SU-DHL-6 (cell line): ENCODE measurements around the gene ARHGEF37.

Experiments used
- H2AFZ ChIP-seq: fragments of 200-600 bp; sonication (generic); 2 replicates; pipeline ENCODE4 v1.6.1; 2014; ENCODE audit warnings: low read depth, mild to moderate bottlenecking, moderate library complexity, mixed read lengths, antibody characterized with exemption, low read length; ENCODE audit not compliant: severe bottlenecking
- H3F3A ChIP-seq: fragments of 200-600 bp; shearing (Covaris generic); 2 replicates; pipeline ENCODE4 v1.6.0; 2016; ENCODE audit warnings: antibody characterized with exemption, mild to moderate bottlenecking; ENCODE audit not compliant: insufficient read depth
- H3K27ac ChIP-seq: fragments of 200-600 bp; sonication (generic); 2 replicates; pipeline ENCODE4 v1.5.1; 2016; ENCODE audit warnings: low read depth, mild to moderate bottlenecking, low read length, moderate library complexity, mixed read lengths
- H3K27me3 ChIP-seq: fragments of 200-600 bp; sonication (generic), shearing (Covaris generic); 2 replicates; pipeline ENCODE4 v1.6.0; 2014; ENCODE audit warnings: mild to moderate bottlenecking, low read length
- H3K36me3 ChIP-seq: fragments of 200-600 bp; sonication (generic); 2 replicates; pipeline ENCODE4 v1.6.1; 2014; ENCODE audit warnings: mild to moderate bottlenecking, low read length, mixed read lengths
- H3K4me2 ChIP-seq: fragments of 300-600, 200-600 bp; shearing (Covaris generic), sonication (generic); 2 replicates; pipeline ENCODE4 v1.6.0; 2014; ENCODE audit warnings: low read length, low read depth, mild to moderate bottlenecking; ENCODE audit not compliant: poor library complexity, severe bottlenecking
- H3K4me3 ChIP-seq: fragments of 200-600 bp; sonication (generic); 2 replicates; pipeline ENCODE4 v1.5.1; 2014; ENCODE audit warnings: antibody characterized with exemption, low read length, mild to moderate bottlenecking, mixed read lengths; ENCODE audit not compliant: insufficient read depth, poor library complexity, severe bottlenecking
- H3K79me2 ChIP-seq: fragments of 200-600 bp; sonication (generic); 2 replicates; pipeline ENCODE4 v1.6.1; 2014; ENCODE audit warnings: mild to moderate bottlenecking, low read length, moderate library complexity; ENCODE audit not compliant: insufficient read depth
- H3K9ac ChIP-seq: fragments of 200-600 bp; sonication (generic); 2 replicates; pipeline ENCODE4 v1.7.0; 2014; ENCODE audit warnings: mild to moderate bottlenecking, low read length
- H3K9me2 ChIP-seq: fragments of 200-600 bp; sonication (generic); replicated peaks from 2 replicates; pipeline ENCODE4 v1.6.1; 2014; ENCODE audit warnings: low read length; ENCODE audit not compliant: insufficient read depth
- H3K9me3 ChIP-seq: fragments of 200-600 bp; sonication (generic); 2 replicates; pipeline ENCODE4 v1.6.1; 2014; ENCODE audit warnings: low read length, mixed read lengths; ENCODE audit not compliant: insufficient read depth
- H4K20me1 ChIP-seq: fragments of 200-600 bp; sonication (generic); 2 replicates; pipeline ENCODE4 v1.6.1; 2014; ENCODE audit warnings: low read depth, mild to moderate bottlenecking, antibody characterized with exemption, low read length, moderate library complexity, mixed read lengths
- CTCF ChIP-seq: fragments of 200-600 bp; sonication (generic); IDR thresholded peaks from one replicate; pipeline ENCODE4 v1.5.1; 2017; ENCODE audit warnings: antibody characterized with exemption, mild to moderate bottlenecking, low read length, moderate library complexity; ENCODE audit not compliant: insufficient read depth, poor library complexity, severe bottlenecking
- EZH2phosphoT487 ChIP-seq: fragments of 200-600 bp; sonication (generic), shearing (Covaris generic); conservative IDR thresholded peaks from 2 replicates; pipeline ENCODE4 v1.6.1; 2018; ENCODE audit warnings: mild to moderate bottlenecking, antibody characterized with exemption, low read length, moderate library complexity, mixed read lengths

The ARHGEF37 gene

DNA sequence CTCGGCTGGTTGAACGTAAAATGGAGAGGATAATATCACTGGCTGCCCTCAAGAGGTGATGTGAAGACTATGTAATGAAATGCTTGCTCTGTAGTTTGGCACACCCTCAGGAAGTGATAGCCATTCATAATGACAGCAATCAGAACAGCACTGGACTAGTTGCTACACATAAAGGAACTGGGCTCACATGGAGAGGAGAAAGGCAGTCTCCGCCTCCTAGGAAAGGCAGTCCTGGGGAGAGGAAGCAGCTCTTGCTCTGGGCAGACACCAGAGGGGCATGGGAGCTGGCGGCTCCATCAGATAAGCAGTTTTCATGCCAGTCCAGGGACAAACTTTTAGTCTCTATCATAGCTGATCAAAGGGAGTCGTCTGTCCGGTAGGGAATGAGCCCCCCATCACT lies 46.9 kb downstream of the ARHGEF37 start:
- Histone ChIP-seq H4K20me1 (no peaks in the 10 kb centered on the region), H3K4me3 (no peak overlapping the region), H3K27me3 (no peaks in the 10 kb centered on the region), H3K79me2 (no peaks in the 10 kb centered on the region), H3K9ac (no peak overlapping the region), H3K9me3 (no peaks in the 10 kb centered on the region), H3K36me3 (no peaks in the 10 kb centered on the region), H3K27ac (no peak overlapping the region), H3K4me2 (no peak overlapping the region), H3F3A (no peaks in the 10 kb centered on the region), H3K9me2 (no peaks in the 10 kb centered on the region), H2AFZ (no peak overlapping the region)
- TF ChIP-seq EZH2phosphoT487 (no peak), CTCF (no peak)

DNA sequence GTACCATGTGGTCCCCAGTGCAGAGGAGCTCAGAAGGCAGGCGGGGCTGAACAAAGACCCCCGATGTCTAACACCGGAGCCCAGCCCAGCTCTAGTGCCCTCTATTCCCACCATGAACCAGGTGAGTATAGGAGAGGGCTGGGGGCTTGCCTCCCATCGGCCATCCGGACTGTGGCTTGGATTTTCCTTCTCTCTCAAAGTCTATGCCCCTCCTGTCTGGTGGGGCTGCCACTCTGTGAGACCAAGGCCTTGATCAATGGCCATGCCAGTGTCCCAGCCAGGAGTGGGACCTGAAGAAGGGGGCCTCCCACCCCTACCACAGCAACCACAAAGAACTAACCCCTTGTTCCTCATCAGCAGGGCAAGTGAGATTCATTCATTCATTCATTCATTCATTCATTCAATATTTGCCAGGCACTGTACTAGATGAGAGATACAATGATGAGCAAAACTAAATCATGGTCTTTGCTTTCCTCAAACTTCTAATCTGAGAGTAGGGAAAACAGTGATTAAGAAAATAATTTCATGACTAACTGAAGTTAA lies 47.6 kb downstream of the ARHGEF37 start:
- Histone ChIP-seq H3K9me2 (no peaks in the 10 kb centered on the region), H3K79me2 (no peaks in the 10 kb centered on the region), H2AFZ (no peak overlapping the region), H3F3A (no peaks in the 10 kb centered on the region), H3K27me3 (no peaks in the 10 kb centered on the region), H3K4me2 (no peak overlapping the region), H3K4me3 (no peak overlapping the region), H3K36me3 (no peaks in the 10 kb centered on the region), H3K9me3 (no peaks in the 10 kb centered on the region), H3K27ac (no peak overlapping the region), H4K20me1 (no peaks in the 10 kb centered on the region), H3K9ac (no peak overlapping the region)
- TF ChIP-seq CTCF, result no peak
- no peak for TF ChIP-seq EZH2phosphoT487

DNA sequence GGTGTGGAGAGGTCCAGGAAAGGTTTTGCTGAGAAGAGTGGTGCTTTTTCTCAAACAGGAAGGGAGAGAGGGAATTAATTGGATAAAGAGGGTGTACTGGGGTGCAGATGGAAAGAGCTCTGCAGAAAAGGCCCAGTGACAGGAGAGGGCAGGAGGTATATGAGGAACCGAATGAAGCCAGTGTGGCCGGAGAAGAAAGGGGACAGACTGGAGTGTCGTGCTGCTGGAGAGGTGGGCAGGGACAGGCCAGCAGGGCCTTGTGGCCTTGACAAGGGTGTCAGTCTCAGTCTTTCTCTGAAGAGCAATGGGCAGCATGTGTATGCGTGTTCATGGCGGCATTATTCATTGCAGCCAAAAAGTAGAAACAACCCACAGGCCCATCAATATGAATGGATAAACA lies 48.1 kb downstream of the ARHGEF37 start:
- Histone ChIP-seq H3K9ac (no peak overlapping the region), H3K9me3 (no peaks in the 10 kb centered on the region), H3K27ac (no peak overlapping the region), H3K36me3 (no peaks in the 10 kb centered on the region), H3K79me2 (no peaks in the 10 kb centered on the region), H3K4me2 (no peak overlapping the region), H2AFZ (no peak overlapping the region), H3K9me2 (no peaks in the 10 kb centered on the region), H4K20me1 (no peaks in the 10 kb centered on the region), H3K27me3 (no peaks in the 10 kb centered on the region), H3K4me3 (no peak overlapping the region), H3F3A (no peaks in the 10 kb centered on the region)
- TF ChIP-seq CTCF, result no peak
